Liver (tissue), 9 donors: ENCODE measurements around the gene DPPA5. TPM values are rescaled to one million over a fixed set of nuclear protein-coding genes. Genes with fewer than 3 reads are reported as not detected.
"Not testable (repeated sequence)": the region's sequence is repeated elsewhere in the genome, so short reads cannot be mapped to it uniquely, and the experiment has no call there.

Experiments
- DNase-seq: peaks from one replicate; pipeline ENCODE4 v3.0.0-alpha.2; 2017; ENCODE audit warnings: low spot score
- H3K27ac ChIP-seq, 2 donors: one replicate each; pipeline ENCODE4 v1.7.0; 2013; ENCODE audit warnings: inconsistent platforms in 2 of 2, low read length in 2 of 2, control low read depth in 1 of 2, low read depth in 1 of 2, mild to moderate bottlenecking in 1 of 2
- H3K27me3 ChIP-seq, 4 donors: one replicate each; pipeline versions ENCODE4 v1.6.1 to v1.7.0; 2013; ENCODE audit warnings: low read length in 3 of 4, inconsistent platforms in 1 of 4, mild to moderate bottlenecking in 1 of 4, moderate library complexity in 1 of 4; ENCODE audit not compliant: control insufficient read depth in 4 of 4, insufficient read depth in 4 of 4
- H3K36me3 ChIP-seq, 4 donors: one replicate each; pipeline versions ENCODE4 v1.6.1 to v1.7.0; 2013; ENCODE audit warnings: low read length in 3 of 4, mild to moderate bottlenecking in 3 of 4, low read depth in 1 of 4, moderate library complexity in 1 of 4; ENCODE audit not compliant: control insufficient read depth in 4 of 4, insufficient read depth in 3 of 4
- H3K4me1 ChIP-seq, 4 donors: one replicate each; pipeline versions ENCODE4 v1.6.1 to v1.7.0; 2013; ENCODE audit warnings: low read length in 3 of 4, mild to moderate bottlenecking in 3 of 4, moderate library complexity in 1 of 4; ENCODE audit not compliant: control insufficient read depth in 4 of 4, insufficient read depth in 4 of 4
- H3K4me3 ChIP-seq, 3 donors: one replicate each; pipeline versions ENCODE4 v1.6.1 to v1.7.0; 2013; ENCODE audit warnings: low read length in 3 of 3, control low read depth in 1 of 3, low read depth in 1 of 3, mild to moderate bottlenecking in 1 of 3
- H3K9ac ChIP-seq, 2 donors: one replicate each; pipeline ENCODE4 v1.7.0; 2013; ENCODE audit warnings: low read length in 2 of 2, mild to moderate bottlenecking in 2 of 2, moderate library complexity in 2 of 2, control low read depth in 1 of 2, low read depth in 1 of 2
- H3K9me3 ChIP-seq, 4 donors: one replicate each; pipeline versions ENCODE4 v1.6.1 to v1.7.0; 2013; ENCODE audit warnings: low read length in 3 of 4; ENCODE audit not compliant: control insufficient read depth in 4 of 4
- FOXA2 ChIP-seq: IDR thresholded peaks from 2 replicates; pipeline ENCODE4 v1.6.1; 2016; ENCODE audit warnings: antibody characterized with exemption
- GABPA ChIP-seq, 2 donors: IDR thresholded peaks in 1 of 2; conservative IDR thresholded peaks in 1 of 2; 2 replicates each; pipeline ENCODE4 v1.6.1; 2016; ENCODE audit warnings: antibody characterized with exemption in 2 of 2, mild to moderate bottlenecking in 1 of 2, moderate library complexity in 1 of 2
- HNF4A ChIP-seq, 2 donors: conservative IDR thresholded peaks; 2 replicates each; pipeline ENCODE4 v1.6.1; 2016; ENCODE audit warnings: antibody characterized with exemption in 2 of 2, mild to moderate bottlenecking in 2 of 2
- HNF4G ChIP-seq: IDR thresholded peaks from 2 replicates; pipeline ENCODE4 v1.6.1; 2016; ENCODE audit warnings: antibody characterized with exemption
- JUND ChIP-seq, 2 donors: IDR thresholded peaks; 2 replicates each; pipeline ENCODE4 v1.6.1; 2016; ENCODE audit warnings: antibody characterized with exemption in 2 of 2
- MAX ChIP-seq: IDR thresholded peaks from 2 replicates; pipeline ENCODE4 v1.6.1; 2016; ENCODE audit warnings: antibody characterized with exemption
- RAD21 ChIP-seq, 2 donors: IDR thresholded peaks; 2 replicates each; pipeline ENCODE4 v1.6.1; 2016; ENCODE audit warnings: antibody characterized with exemption in 2 of 2, mild to moderate bottlenecking in 2 of 2
- REST ChIP-seq: IDR thresholded peaks from 2 replicates; pipeline ENCODE4 v1.6.1; 2016; ENCODE audit warnings: antibody characterized with exemption, mild to moderate bottlenecking
- RXRA ChIP-seq, 2 donors: IDR thresholded peaks; 2 replicates each; pipeline ENCODE4 v1.6.1; 2017 to 2018; ENCODE audit warnings: antibody characterized with exemption in 2 of 2, mild to moderate bottlenecking in 1 of 2
- SP1 ChIP-seq: IDR thresholded peaks from 2 replicates; pipeline ENCODE4 v1.6.1; 2018; ENCODE audit warnings: antibody characterized with exemption, mild to moderate bottlenecking
- TAF1 ChIP-seq: conservative IDR thresholded peaks from 2 replicates; pipeline ENCODE4 v1.6.1; 2016; ENCODE audit warnings: antibody characterized with exemption, mild to moderate bottlenecking
- YY1 ChIP-seq: IDR thresholded peaks from 2 replicates; pipeline ENCODE4 v1.6.1; 2016; ENCODE audit warnings: antibody characterized with exemption, mild to moderate bottlenecking
- ZBTB33 ChIP-seq: IDR thresholded peaks from 2 replicates; pipeline ENCODE4 v1.6.1; 2016; ENCODE audit warnings: antibody characterized with exemption
- WGBS: extraction: QIAGEN DNeasy Blood & Tissue Kit; methylation state at CpG from one replicate; pipeline ENCODE4 v1.1.7; 2013; 5-methylcytosine and 5-hydroxymethylcytosine counted together
- polyA plus RNA-seq, 2 donors: library from polyadenylated mRNA; stranded (reverse) in 1 of 2; unstranded in 1 of 2; fragments of 200-250 nt in 1 of 2; fragments of >200 nt in 1 of 2; fragmentation: Nextera tagmentation in 1 of 2; extraction: Ambion mirVana in 1 of 2; gene quantifications; one replicate each; pipeline versions ENCODE4 v1.2.1 to v1.2.3, GENCODE V29; 2013 to 2015
- total RNA-seq, 2 donors: library from RNA; depleted of rRNA; stranded (reverse); fragments of >200 nt; gene quantifications; one replicate each; pipeline ENCODE4 v1.2.3, GENCODE V29; 2014
- TF ChIP-seq, protein P1 (sequence below): IDR thresholded peaks from 2 replicates; pipeline ENCODE4 v1.6.1; 2016; ENCODE audit warnings: antibody characterized with exemption
- donor health status: healthy.
- donor health status: healthy.
- donor health status: healthy.
- donor health status: healthy.
- donor health status: healthy.

DPPA5 gene
- total and polyA plus RNA-seq, 4 donors, result not detected

DNA sequence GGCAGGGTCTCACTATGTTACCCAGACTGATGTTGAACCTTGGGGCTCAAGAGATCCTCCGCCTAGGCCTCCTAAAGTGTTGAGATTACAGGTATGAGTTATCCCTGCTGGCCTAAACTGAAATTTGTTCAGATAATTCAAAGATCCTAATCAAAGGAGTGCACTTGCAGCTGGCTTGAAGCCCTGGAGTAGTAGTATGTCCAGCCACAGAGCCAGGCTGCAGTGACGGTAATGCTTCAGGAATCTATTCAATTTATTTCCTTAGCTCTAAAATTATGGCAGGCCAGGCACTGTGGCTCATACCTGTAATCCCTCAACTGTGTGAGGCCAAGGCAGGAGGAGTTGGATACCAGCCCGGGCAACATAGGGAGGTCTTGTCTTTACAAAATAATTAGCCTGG, 39.2 kb upstream of the DPPA5 start:
- TF ChIP-seq, protein P1, sequence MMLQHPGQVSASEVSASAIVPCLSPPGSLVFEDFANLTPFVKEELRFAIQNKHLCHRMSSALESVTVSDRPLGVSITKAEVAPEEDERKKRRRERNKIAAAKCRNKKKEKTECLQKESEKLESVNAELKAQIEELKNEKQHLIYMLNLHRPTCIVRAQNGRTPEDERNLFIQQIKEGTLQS, result no peak
- TF ChIP-seq FOXA2 (no peak), HNF4A (conservative IDR thresholded peaks at IDR 0.05) (no peak), HNF4G (no peak), ZBTB33 (no peak), SP1 (no peak), RAD21 (IDR thresholded peaks at IDR 0.05) (no peak), TAF1 (no peak), JUND (IDR thresholded peaks at IDR 0.05) (no peak), RXRA (IDR thresholded peaks at IDR 0.05) (no peak)

DNA sequence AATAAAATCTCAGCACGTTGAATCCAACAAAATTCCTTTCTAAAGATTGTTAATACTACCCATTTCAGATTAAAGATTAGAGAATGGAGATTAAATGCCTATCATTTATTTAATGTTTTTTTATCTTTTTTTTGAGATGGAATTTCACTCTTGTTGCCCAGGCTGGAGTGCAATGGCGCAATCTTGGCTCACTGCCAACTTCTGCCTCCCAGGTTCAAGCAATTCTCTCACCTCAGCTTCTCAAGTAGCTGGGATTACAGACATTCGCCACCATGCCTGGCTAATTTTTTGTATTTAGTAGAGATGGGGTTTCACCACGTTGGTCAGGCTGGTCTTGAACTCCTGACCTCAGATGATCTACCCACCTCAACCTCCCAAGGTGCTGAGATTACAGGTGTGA, 38.1 kb upstream of the DPPA5 start:
- H3K27ac ChIP-seq, DNase-seq, H3K9ac ChIP-seq, H3K9me3 ChIP-seq, H3K27me3 ChIP-seq, H3K36me3 ChIP-seq, H3K4me3 ChIP-seq: not testable (repeated sequence)
- WGBS, result 70% methylated on average over 4 of the region's 4 CpGs
- H3K4me1 ChIP-seq, result peaks cover 0 to 11% (median 6%) of the 10 kb centered on the region in 4 donors

More for the DNA sequence above, 39.2 kb upstream of the DPPA5 start:
- no peaks in the 10 kb centered on the region for H3K27me3 ChIP-seq
- no peak overlapping the region for H3K4me3 ChIP-seq
- no peak overlapping the region for H3K27ac ChIP-seq
- peaks cover 0 to 11% (median 6%) of the 10 kb centered on the region in 4 donors for H3K4me1 ChIP-seq
- H3K36me3 ChIP-seq, result no peaks in the 10 kb centered on the region
- no peak for DNase-seq
- no peak overlapping the region for H3K9ac ChIP-seq
- 96% methylated on average over 3 of the region's 3 CpGs for WGBS
- H3K9me3 ChIP-seq, result peaks cover 0 to 3% (median 0%) of the 10 kb centered on the region in 4 donors

GRCh38 chr6:73391675-73392074, 37.6 kb upstream of the DPPA5 start:
- no peak overlapping the region for H3K27ac ChIP-seq
- no peaks in the 10 kb centered on the region for H3K36me3 ChIP-seq
- 84% methylated on average over 2 of the region's 2 CpGs for WGBS
- DNase-seq, result no peak
- peaks cover 0 to 3% (median 0%) of the 10 kb centered on the region in 4 donors for H3K9me3 ChIP-seq
- H3K4me3 ChIP-seq, result no peak overlapping the region
- H3K9ac ChIP-seq, result no peak overlapping the region
- no peak for TF ChIP-seq SP1
- TF ChIP-seq HNF4G, result no peak
- no peak for TF ChIP-seq REST
- TF ChIP-seq ZBTB33, result no peak
- no peak for TF ChIP-seq GABPA (IDR thresholded peaks at IDR 0.05 in 1 of 2, conservative IDR thresholded peaks at IDR 0.05 in 1 of 2)
- no peak for TF ChIP-seq YY1
- no peak for TF ChIP-seq MAX
- no peaks in the 10 kb centered on the region for H3K27me3 ChIP-seq
- peaks cover 0 to 11% (median 6%) of the 10 kb centered on the region in 4 donors for H3K4me1 ChIP-seq
